HepG2 (cell line): ENCODE results near the gene PRSS3. TPM values are rescaled to one million over a fixed set of nuclear protein-coding genes. Genes with fewer than 3 reads are reported as not detected.

Experiments used
- CHD2 ChIP-seq: IDR thresholded peaks from 2 replicates; pipeline ENCODE4 v1.6.1; 2011; ENCODE audit warnings: low read depth, low read length, improper control_type of control experiment
- EHMT2 ChIP-seq: fragments of 200-600 bp; sonication (generic); IDR thresholded peaks from 2 replicates; pipeline ENCODE4 v1.7.0; 2017; ENCODE audit warnings: antibody characterized with exemption, low read depth, low read length, borderline replicate concordance
- KDM3A ChIP-seq: IDR thresholded peaks from 2 replicates; pipeline ENCODE4 v1.6.1; 2018; ENCODE audit warnings: low read depth, missing compliant biosample characterization
- KLF11 ChIP-seq: IDR thresholded peaks from 2 replicates; pipeline ENCODE4 v1.6.1; 2016; ENCODE audit warnings: missing compliant biosample characterization
- ZNF713 ChIP-seq: sonication (generic); formaldehyde crosslinking; IDR thresholded peaks from 2 replicates; pipeline ENCODE4 v1.4.0; 2020; ENCODE audit warnings: mild to moderate bottlenecking, missing genetic modification reagents
- ZNF746 ChIP-seq: sonication (generic); formaldehyde crosslinking; IDR thresholded peaks from 2 replicates; pipeline ENCODE4 v1.8.0; 2022; ENCODE audit warnings: mild to moderate bottlenecking, missing genetic modification reagents
- polyA plus RNA-seq, 8 experiments: library from polyadenylated mRNA; depleted of rRNA in 3 of 8; stranded (reverse) in 7 of 8; unstranded in 1 of 8; fragments of >200 nt; fragmentation: Illumina TruSeq in 4 of 8; extraction: Trizol in 4 of 8; gene quantifications; 2 replicates each; pipeline versions ENCODE4 v1.2.1 to v1.2.3, GENCODE V29; 2011 to 2016; ENCODE audit warnings: low read depth in 4 of 8, missing spikeins in 1 of 8, mixed read lengths in 1 of 8; ENCODE audit not compliant: insufficient read depth in 1 of 8
- total RNA-seq, 5 experiments: library from RNA; depleted of rRNA; stranded (reverse); fragments of >200 nt; fragmentation: Illumina TruSeq; extraction: Trizol; gene quantifications; 2 replicates each; pipeline ENCODE4 v1.2.3, GENCODE V29; 2016; ENCODE audit warnings: low read depth in 1 of 5
- TF ChIP-seq, protein P1 (sequence below): sonication (generic); formaldehyde crosslinking; IDR thresholded peaks from 2 replicates; pipeline ENCODE4 v1.8.1; 2023; ENCODE audit warnings: mild to moderate bottlenecking, inconsistent platforms, moderate library complexity, missing genetic modification reagents, borderline replicate concordance
- TF ChIP-seq, protein P2 (sequence below): IDR thresholded peaks from 2 replicates; pipeline ENCODE4 v1.6.1; 2018; ENCODE audit warnings: missing genetic modification reagents
- TF ChIP-seq, protein P3 (sequence below): sonication (generic); formaldehyde crosslinking; conservative IDR thresholded peaks from 2 replicates; pipeline ENCODE4 v1.5.0; 2020; ENCODE audit warnings: missing genetic modification reagents
- TF ChIP-seq, protein P4 (sequence below): sonication (generic); formaldehyde crosslinking; IDR thresholded peaks from 2 replicates; pipeline ENCODE4 v1.4.0; 2020; ENCODE audit warnings: missing genetic modification reagents, borderline replicate concordance
- TF ChIP-seq, protein P5 (sequence below): sonication (generic); formaldehyde crosslinking; IDR thresholded peaks from 2 replicates; pipeline ENCODE4 v1.4.0; 2020; ENCODE audit warnings: missing genetic modification reagents
- TF ChIP-seq, protein P6 (sequence below): sonication (generic); formaldehyde crosslinking; IDR thresholded peaks from 2 replicates; pipeline ENCODE4 v1.5.0; 2020; ENCODE audit warnings: missing genetic modification reagents, mild to moderate bottlenecking, borderline replicate concordance
- TF ChIP-seq, protein P7 (sequence below): sonication (generic); formaldehyde crosslinking; IDR thresholded peaks from 2 replicates; pipeline ENCODE4 v1.8.0; 2022; ENCODE audit warnings: missing genetic modification reagents, mild to moderate bottlenecking, borderline replicate concordance

PRSS3 gene
- total and polyA plus RNA-seq, 2 of the 13 experiments (the other 11 are each of a cell fraction or from before 2014, with no cell fraction given) = not detected

DNA sequence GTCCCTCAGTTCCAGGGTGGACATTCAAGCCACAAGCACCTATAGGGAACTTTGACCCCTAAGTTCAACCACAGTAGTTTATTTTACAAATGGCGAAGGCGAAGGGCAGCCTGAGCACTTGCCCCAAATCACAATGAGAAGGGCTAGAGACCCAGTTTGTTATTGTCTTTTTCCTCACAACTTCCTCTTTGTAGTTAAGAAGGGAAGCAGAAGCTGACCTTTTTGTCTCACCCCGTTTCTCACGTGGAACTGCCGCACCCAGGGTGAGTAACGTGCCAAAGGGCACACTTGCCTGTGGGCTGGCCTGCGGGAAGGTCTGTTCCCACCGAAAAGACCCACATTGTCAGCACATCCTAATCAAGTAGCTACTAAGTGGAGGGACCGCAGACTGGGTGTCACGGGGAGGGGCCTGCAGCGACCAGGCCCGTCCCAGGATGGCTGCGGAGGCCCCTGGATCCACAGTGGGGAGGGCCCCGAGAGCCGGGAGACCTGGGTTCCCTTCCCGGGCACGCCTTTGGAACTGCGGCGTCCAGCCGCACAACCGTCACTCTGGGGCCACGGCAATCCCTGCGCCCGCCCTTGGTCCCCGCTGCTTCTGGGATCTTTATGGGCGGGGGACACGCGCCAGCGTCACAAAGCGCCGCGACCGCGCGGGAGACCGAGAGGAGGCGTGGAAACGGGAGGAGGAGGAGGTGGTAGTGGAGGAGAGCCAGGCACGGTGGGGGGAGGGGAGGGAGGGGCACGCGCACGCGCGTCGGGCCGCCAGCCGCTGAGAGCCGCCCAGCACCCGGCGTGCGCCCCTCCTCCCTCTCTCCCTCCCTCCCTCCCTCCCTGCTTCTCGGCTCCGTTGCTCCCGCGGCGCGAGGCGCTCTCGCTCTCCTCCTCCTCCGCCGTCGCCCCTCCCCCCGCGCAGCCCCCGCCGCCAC lies 21.2 kb downstream of the PRSS3 start, which contains the start of gene UBE2R2 (continued):
- TF ChIP-seq, protein P1, sequence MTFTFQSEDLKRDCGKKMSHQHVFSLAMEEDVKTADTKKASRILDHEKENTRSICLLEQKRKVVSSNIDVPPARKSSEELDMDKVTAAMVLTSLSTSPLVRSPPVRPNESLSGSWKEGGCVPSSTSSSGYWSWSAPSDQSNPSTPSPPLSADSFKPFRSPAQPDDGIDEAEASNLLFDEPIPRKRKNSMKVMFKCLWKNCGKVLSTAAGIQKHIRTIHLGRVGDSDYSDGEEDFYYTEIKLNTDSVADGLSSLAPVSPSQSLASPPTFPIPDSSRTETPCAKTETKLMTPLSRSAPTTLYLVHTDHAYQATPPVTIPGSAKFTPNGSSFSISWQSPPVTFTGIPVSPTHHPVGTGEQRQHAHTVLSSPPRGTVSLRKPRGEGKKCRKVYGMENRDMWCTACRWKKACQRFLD (CRISPR knock-in tag) = no peak
- TF ChIP-seq EHMT2 = no peak
- TF ChIP-seq KLF11 (CRISPR knock-in tag) = no peak; the same call in 1 of the 2 replicates
- TF ChIP-seq KDM3A (CRISPR knock-in tag) = peak; percentile 22; the same call in 1 of the 2 replicates
- TF ChIP-seq, protein P2, sequence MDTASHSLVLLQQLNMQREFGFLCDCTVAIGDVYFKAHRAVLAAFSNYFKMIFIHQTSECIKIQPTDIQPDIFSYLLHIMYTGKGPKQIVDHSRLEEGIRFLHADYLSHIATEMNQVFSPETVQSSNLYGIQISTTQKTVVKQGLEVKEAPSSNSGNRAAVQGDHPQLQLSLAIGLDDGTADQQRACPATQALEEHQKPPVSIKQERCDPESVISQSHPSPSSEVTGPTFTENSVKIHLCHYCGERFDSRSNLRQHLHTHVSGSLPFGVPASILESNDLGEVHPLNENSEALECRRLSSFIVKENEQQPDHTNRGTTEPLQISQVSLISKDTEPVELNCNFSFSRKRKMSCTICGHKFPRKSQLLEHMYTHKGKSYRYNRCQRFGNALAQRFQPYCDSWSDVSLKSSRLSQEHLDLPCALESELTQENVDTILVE (CRISPR knock-in tag) = peak; percentile 25; the same call in 1 of the 2 replicates
- TF ChIP-seq ZNF713 (CRISPR knock-in tag) = 0 out of 2 replicates have a peak, but pooled peaks have one; percentile 1
- TF ChIP-seq, protein P3, sequence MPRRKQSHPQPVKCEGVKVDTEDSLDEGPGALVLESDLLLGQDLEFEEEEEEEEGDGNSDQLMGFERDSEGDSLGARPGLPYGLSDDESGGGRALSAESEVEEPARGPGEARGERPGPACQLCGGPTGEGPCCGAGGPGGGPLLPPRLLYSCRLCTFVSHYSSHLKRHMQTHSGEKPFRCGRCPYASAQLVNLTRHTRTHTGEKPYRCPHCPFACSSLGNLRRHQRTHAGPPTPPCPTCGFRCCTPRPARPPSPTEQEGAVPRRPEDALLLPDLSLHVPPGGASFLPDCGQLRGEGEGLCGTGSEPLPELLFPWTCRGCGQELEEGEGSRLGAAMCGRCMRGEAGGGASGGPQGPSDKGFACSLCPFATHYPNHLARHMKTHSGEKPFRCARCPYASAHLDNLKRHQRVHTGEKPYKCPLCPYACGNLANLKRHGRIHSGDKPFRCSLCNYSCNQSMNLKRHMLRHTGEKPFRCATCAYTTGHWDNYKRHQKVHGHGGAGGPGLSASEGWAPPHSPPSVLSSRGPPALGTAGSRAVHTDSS = no peak
- TF ChIP-seq, protein P4, sequence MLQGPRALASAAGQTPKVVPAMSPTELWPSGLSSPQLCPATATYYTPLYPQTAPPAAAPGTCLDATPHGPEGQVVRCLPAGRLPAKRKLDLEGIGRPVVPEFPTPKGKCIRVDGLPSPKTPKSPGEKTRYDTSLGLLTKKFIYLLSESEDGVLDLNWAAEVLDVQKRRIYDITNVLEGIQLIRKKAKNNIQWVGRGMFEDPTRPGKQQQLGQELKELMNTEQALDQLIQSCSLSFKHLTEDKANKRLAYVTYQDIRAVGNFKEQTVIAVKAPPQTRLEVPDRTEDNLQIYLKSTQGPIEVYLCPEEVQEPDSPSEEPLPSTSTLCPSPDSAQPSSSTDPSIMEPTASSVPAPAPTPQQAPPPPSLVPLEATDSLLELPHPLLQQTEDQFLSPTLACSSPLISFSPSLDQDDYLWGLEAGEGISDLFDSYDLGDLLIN = peak; percentile 24; the same call in 1 of the 2 replicates
- TF ChIP-seq, protein P5, sequence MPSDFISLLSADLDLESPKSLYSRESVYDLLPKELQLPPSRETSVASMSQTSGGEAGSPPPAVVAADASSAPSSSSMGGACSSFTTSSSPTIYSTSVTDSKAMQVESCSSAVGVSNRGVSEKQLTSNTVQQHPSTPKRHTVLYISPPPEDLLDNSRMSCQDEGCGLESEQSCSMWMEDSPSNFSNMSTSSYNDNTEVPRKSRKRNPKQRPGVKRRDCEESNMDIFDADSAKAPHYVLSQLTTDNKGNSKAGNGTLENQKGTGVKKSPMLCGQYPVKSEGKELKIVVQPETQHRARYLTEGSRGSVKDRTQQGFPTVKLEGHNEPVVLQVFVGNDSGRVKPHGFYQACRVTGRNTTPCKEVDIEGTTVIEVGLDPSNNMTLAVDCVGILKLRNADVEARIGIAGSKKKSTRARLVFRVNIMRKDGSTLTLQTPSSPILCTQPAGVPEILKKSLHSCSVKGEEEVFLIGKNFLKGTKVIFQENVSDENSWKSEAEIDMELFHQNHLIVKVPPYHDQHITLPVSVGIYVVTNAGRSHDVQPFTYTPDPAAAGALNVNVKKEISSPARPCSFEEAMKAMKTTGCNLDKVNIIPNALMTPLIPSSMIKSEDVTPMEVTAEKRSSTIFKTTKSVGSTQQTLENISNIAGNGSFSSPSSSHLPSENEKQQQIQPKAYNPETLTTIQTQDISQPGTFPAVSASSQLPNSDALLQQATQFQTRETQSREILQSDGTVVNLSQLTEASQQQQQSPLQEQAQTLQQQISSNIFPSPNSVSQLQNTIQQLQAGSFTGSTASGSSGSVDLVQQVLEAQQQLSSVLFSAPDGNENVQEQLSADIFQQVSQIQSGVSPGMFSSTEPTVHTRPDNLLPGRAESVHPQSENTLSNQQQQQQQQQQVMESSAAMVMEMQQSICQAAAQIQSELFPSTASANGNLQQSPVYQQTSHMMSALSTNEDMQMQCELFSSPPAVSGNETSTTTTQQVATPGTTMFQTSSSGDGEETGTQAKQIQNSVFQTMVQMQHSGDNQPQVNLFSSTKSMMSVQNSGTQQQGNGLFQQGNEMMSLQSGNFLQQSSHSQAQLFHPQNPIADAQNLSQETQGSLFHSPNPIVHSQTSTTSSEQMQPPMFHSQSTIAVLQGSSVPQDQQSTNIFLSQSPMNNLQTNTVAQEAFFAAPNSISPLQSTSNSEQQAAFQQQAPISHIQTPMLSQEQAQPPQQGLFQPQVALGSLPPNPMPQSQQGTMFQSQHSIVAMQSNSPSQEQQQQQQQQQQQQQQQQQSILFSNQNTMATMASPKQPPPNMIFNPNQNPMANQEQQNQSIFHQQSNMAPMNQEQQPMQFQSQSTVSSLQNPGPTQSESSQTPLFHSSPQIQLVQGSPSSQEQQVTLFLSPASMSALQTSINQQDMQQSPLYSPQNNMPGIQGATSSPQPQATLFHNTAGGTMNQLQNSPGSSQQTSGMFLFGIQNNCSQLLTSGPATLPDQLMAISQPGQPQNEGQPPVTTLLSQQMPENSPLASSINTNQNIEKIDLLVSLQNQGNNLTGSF (CRISPR knock-in tag) = no peak
- TF ChIP-seq, protein P6, sequence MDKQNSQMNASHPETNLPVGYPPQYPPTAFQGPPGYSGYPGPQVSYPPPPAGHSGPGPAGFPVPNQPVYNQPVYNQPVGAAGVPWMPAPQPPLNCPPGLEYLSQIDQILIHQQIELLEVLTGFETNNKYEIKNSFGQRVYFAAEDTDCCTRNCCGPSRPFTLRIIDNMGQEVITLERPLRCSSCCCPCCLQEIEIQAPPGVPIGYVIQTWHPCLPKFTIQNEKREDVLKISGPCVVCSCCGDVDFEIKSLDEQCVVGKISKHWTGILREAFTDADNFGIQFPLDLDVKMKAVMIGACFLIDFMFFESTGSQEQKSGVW (CRISPR knock-in tag) = no peak
- TF ChIP-seq, protein P7, sequence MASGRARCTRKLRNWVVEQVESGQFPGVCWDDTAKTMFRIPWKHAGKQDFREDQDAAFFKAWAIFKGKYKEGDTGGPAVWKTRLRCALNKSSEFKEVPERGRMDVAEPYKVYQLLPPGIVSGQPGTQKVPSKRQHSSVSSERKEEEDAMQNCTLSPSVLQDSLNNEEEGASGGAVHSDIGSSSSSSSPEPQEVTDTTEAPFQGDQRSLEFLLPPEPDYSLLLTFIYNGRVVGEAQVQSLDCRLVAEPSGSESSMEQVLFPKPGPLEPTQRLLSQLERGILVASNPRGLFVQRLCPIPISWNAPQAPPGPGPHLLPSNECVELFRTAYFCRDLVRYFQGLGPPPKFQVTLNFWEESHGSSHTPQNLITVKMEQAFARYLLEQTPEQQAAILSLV (CRISPR knock-in tag) = 0 out of 2 replicates have a peak, but pooled peaks have one; percentile 39
- peak; percentile 70 for TF ChIP-seq CHD2
- peak; percentile 57; the same call in 1 of the 2 replicates for TF ChIP-seq ZNF746 (CRISPR knock-in tag)
